Measurements from ENCODE around the gene TOGARAM1.

DNA sequence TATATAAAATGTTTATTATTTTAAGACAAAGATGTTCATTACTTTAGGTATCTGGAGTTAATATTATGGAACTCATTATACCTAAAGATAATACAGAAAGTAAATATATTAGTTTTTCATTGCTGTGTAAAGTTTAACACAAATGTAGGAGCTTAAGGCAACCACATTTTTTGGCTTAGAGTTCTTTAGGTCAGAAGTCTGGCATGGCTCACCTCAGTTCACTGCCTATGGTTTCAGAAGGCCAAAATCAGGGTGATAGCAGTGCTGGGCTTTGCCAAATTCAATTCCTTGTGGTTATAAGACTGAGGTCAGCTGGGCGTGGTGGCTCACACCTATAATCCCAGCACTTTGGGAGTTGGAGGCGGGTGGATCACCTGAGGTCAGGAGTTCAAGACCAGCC, 86.4 kb downstream of the TOGARAM1 start:
- TF ChIP-seq, protein P1, sequence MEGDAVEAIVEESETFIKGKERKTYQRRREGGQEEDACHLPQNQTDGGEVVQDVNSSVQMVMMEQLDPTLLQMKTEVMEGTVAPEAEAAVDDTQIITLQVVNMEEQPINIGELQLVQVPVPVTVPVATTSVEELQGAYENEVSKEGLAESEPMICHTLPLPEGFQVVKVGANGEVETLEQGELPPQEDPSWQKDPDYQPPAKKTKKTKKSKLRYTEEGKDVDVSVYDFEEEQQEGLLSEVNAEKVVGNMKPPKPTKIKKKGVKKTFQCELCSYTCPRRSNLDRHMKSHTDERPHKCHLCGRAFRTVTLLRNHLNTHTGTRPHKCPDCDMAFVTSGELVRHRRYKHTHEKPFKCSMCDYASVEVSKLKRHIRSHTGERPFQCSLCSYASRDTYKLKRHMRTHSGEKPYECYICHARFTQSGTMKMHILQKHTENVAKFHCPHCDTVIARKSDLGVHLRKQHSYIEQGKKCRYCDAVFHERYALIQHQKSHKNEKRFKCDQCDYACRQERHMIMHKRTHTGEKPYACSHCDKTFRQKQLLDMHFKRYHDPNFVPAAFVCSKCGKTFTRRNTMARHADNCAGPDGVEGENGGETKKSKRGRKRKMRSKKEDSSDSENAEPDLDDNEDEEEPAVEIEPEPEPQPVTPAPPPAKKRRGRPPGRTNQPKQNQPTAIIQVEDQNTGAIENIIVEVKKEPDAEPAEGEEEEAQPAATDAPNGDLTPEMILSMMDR (IDR thresholded peaks at IDR 0.05): no peak
- no peak for TF ChIP-seq POLR2A (IDR thresholded peaks at IDR 0.05)

Measured in right lobe of liver (tissue), 4 donors.